Hepatocyte (in vitro differentiated cells): ENCODE measurements around the gene PDZD7. TPM values are rescaled to one million over a fixed set of nuclear protein-coding genes. Genes with fewer than 3 reads are reported as not detected.
A peak's percentile ranks its signal among the peaks of the same experiment; 100 is the strongest.

Experiments
- DNase-seq: peaks from one replicate; pipeline ENCODE4 v3.0.0-alpha.2; 2016; ENCODE audit warnings: low spot score
- H2AFZ ChIP-seq: fragments of 200-600 bp; sonication (generic); 2 replicates; pipeline ENCODE4 v1.6.0; 2016; ENCODE audit warnings: antibody characterized with exemption, mild to moderate bottlenecking
- H3K27ac ChIP-seq: fragments of 200-600 bp; sonication (generic); 2 replicates; pipeline ENCODE4 v1.5.1; 2016; ENCODE audit warnings: mild to moderate bottlenecking
- H3K27me3 ChIP-seq: fragments of 200-600 bp; sonication (generic); 2 replicates; pipeline ENCODE4 v1.6.1; 2016
- H3K36me3 ChIP-seq: fragments of 200-600 bp; sonication (generic); replicated peaks from 2 replicates; pipeline ENCODE4 v1.5.1; 2016; ENCODE audit warnings: low read depth; ENCODE audit not compliant: insufficient read depth
- H3K4me1 ChIP-seq: fragments of 200-600 bp; sonication (generic); 2 replicates; pipeline ENCODE4 v1.5.1; 2016; ENCODE audit warnings: mild to moderate bottlenecking, moderate library complexity; ENCODE audit not compliant: insufficient read depth
- H3K4me2 ChIP-seq: fragments of 200-600 bp; sonication (generic); 2 replicates; pipeline ENCODE4 v1.6.0; 2016
- H3K4me3 ChIP-seq: fragments of 200-600 bp; sonication (generic); 2 replicates; pipeline ENCODE4 v1.5.1; 2016; ENCODE audit warnings: mild to moderate bottlenecking
- H3K79me2 ChIP-seq: fragments of 200-600 bp; sonication (generic); 2 replicates; pipeline ENCODE4 v1.6.0; 2017; ENCODE audit warnings: mild to moderate bottlenecking
- H3K9me2 ChIP-seq: fragments of 200-600 bp; sonication (generic); replicated peaks from 2 replicates; pipeline ENCODE4 v1.6.0; 2017; ENCODE audit warnings: mild to moderate bottlenecking; ENCODE audit not compliant: insufficient read depth
- H3K9me3 ChIP-seq: fragments of 200-600 bp; sonication (generic); 2 replicates; pipeline ENCODE4 v1.5.1; 2016; ENCODE audit warnings: low read depth, mild to moderate bottlenecking
- H4K20me1 ChIP-seq: fragments of 200-600 bp; sonication (generic); 2 replicates; pipeline ENCODE4 v1.6.0; 2016; ENCODE audit warnings: mild to moderate bottlenecking; ENCODE audit not compliant: insufficient read depth, poor library complexity, severe bottlenecking
- CTCF ChIP-seq: fragments of 200-600 bp; sonication (generic); IDR thresholded peaks from 2 replicates; pipeline ENCODE4 v1.5.1; 2016; ENCODE audit warnings: antibody characterized with exemption, mild to moderate bottlenecking; ENCODE audit not compliant: poor library complexity
- EZH2 ChIP-seq: fragments of 200-600 bp; sonication (generic); IDR thresholded peaks from 2 replicates; pipeline ENCODE4 v1.6.1; 2016; ENCODE audit warnings: antibody characterized with exemption, mild to moderate bottlenecking, borderline replicate concordance
- EZH2phosphoT487 ChIP-seq: fragments of 200-600 bp; sonication (generic); IDR thresholded peaks from one replicate; pipeline ENCODE4 v1.6.1; 2018; ENCODE audit warnings: antibody characterized with exemption, mild to moderate bottlenecking, low read depth, moderate library complexity; ENCODE audit not compliant: unreplicated experiment, severe bottlenecking
- WGBS: methylation state at CpG from one replicate; pipeline ENCODE4 v1.1.6; 2016; ENCODE audit warnings: low lambda C conversion rate; ENCODE audit errors: missing lambda C conversion rate; 5-methylcytosine and 5-hydroxymethylcytosine counted together
- polyA plus RNA-seq: library from polyadenylated mRNA; unstranded; fragments of >200 nt; fragmentation: Nextera tagmentation; extraction: Ambion mirVana; gene quantifications from 2 replicates; pipeline ENCODE4 v1.2.1, GENCODE V29; 2016
- total RNA-seq: library from RNA; depleted of rRNA; stranded (reverse); fragments of >200 nt; gene quantifications from 2 replicates; pipeline ENCODE4 v1.2.3, GENCODE V29; 2014

PDZD7 gene
- total and polyA plus RNA-seq, 2 experiments from 2014 or later, result 6.0 to 8.4 TPM

GRCh38 chr10:100986952-100987684, 43.8 kb downstream of the PDZD7 start, which contains the start of the genes MRPL43 and TWNK:
Gene MRPL43 (minus strand): TSS chr10:100987497. CDS start chr10:100987443, 54 bp downstream.
Gene TWNK (plus strand): TSS chr10:100987543. CDS start chr10:100988211, 668 bp downstream.
- TF ChIP-seq EZH2phosphoT487, result no peak
- no peak for TF ChIP-seq CTCF
- TF ChIP-seq EZH2, result no peak
- H3K36me3 ChIP-seq, result no peaks in the 10 kb centered on the region
- WGBS, result 1% methylated on average over 63 of the region's 75 CpGs

GRCh38 chr10:100986623-100986951, 44.3 kb downstream of the PDZD7 start:
- WGBS, result 22% methylated on average over 17 of the region's 17 CpGs
- no peaks in the 10 kb centered on the region for H3K36me3 ChIP-seq

More at GRCh38 chr10:100986952-100987684, 43.8 kb downstream of the PDZD7 start, which contains the start of the genes MRPL43 and TWNK:
- H3K4me3 ChIP-seq, result peak within 1 kb of the TSS; percentile 91
- peak; percentile 89 for DNase-seq
- peak within 1 kb of the TSS; percentile 98 for H3K4me2 ChIP-seq
- peak within 1 kb of the TSS; percentile 87 for H3K27ac ChIP-seq
- H2AFZ ChIP-seq, result peak within 1 kb of the TSS; percentile 95
- no peaks in the 10 kb centered on the region for H3K9me3 ChIP-seq
- no peaks in the 10 kb centered on the region for H3K9me2 ChIP-seq
- H3K4me1 ChIP-seq, result peaks cover 14% of the 10 kb centered on the region
- no peaks in the 10 kb centered on the region for H4K20me1 ChIP-seq
- peaks cover 37% of the 10 kb centered on the region for H3K79me2 ChIP-seq
- no peaks in the 10 kb centered on the region for H3K27me3 ChIP-seq

GRCh38 chr10:100985336-100985735, 45.6 kb downstream of the PDZD7 start:
- 78% methylated on average over 5 of the region's 5 CpGs for WGBS
- Histone ChIP-seq H3K27me3 (no peaks in the 10 kb centered on the region), H3K27ac (peak overlapping the region; percentile 27), H3K4me1 (peaks cover 14% of the 10 kb centered on the region), H2AFZ (no peak overlapping the region), H3K4me2 (no peak overlapping the region), H3K79me2 (peaks cover 37% of the 10 kb centered on the region), H4K20me1 (no peaks in the 10 kb centered on the region), H3K36me3 (no peaks in the 10 kb centered on the region), H3K9me3 (no peaks in the 10 kb centered on the region), H3K9me2 (no peaks in the 10 kb centered on the region), H3K4me3 (no peak overlapping the region)
- TF ChIP-seq EZH2phosphoT487 (no peak), CTCF (no peak), EZH2 (no peak)
- DNase-seq, result no peak

More at GRCh38 chr10:100986623-100986951, 44.3 kb downstream of the PDZD7 start:
- no peaks in the 10 kb centered on the region for H4K20me1 ChIP-seq
- peak overlapping the region; percentile 95 for H2AFZ ChIP-seq
- H3K79me2 ChIP-seq, result peaks cover 37% of the 10 kb centered on the region
- peak overlapping the region; percentile 91 for H3K4me3 ChIP-seq
- no peaks in the 10 kb centered on the region for H3K9me3 ChIP-seq
- H3K4me1 ChIP-seq, result peaks cover 14% of the 10 kb centered on the region
- H3K9me2 ChIP-seq, result no peaks in the 10 kb centered on the region
- DNase-seq, result no peak
- no peaks in the 10 kb centered on the region for H3K27me3 ChIP-seq
- H3K27ac ChIP-seq, result peak overlapping the region; percentile 87
- TF ChIP-seq EZH2phosphoT487 (no peak), EZH2 (no peak), CTCF (no peak)
- H3K4me2 ChIP-seq, result peak overlapping the region; percentile 98
